Sigmoid colon (tissue), 7 donors: ENCODE measurements around the gene SMAGP. TPM values are rescaled to one million over a fixed set of nuclear protein-coding genes. Genes with fewer than 3 reads are reported as not detected.

Experiments
- DNase-seq: peaks from one replicate; pipeline ENCODE4 v3.0.0-alpha.2; 2019
- H3K27ac ChIP-seq, 4 donors: fragments of 200-600 bp; sonication (generic); one replicate each; pipeline ENCODE4 v1.5.1; 2016 to 2019; ENCODE audit warnings: mild to moderate bottlenecking in 1 of 4
- H3K27me3 ChIP-seq, 3 donors: fragments of 200-600 bp; sonication (generic); one replicate each; pipeline ENCODE4 v1.5.1; 2019; ENCODE audit warnings: mild to moderate bottlenecking in 1 of 3
- H3K36me3 ChIP-seq, 4 donors: fragments of 200-600 bp; sonication (generic); one replicate each; pipeline ENCODE4 v1.5.1; 2016 to 2019
- H3K4me1 ChIP-seq, 4 donors: fragments of 200-600 bp; sonication (generic); one replicate each; pipeline ENCODE4 v1.5.1; 2017 to 2019
- H3K4me3 ChIP-seq, 4 donors: fragments of 200-600 bp; sonication (generic); one replicate each; pipeline ENCODE4 v1.5.1; 2017 to 2019; ENCODE audit warnings: mild to moderate bottlenecking in 2 of 4, moderate library complexity in 1 of 4
- H3K9me3 ChIP-seq, 4 donors: fragments of 200-600 bp in 3 of 4; sonication (generic) in 3 of 4; one replicate each; pipeline versions ENCODE4 v1.5.1 to v1.6.1; 2013 to 2019
- CTCF ChIP-seq, 4 experiments: fragments of 450-650 bp in 3 of 4; fragments of 200-600 bp in 1 of 4; IDR thresholded peaks; one replicate each; pipeline ENCODE4 v1.5.1; 2016 to 2019; ENCODE audit warnings: antibody characterized with exemption in 4 of 4, mild to moderate bottlenecking in 3 of 4, moderate library complexity in 2 of 4
- EP300 ChIP-seq, 4 donors: sonication (generic); formaldehyde crosslinking; IDR thresholded peaks; one replicate each; pipeline ENCODE4 v1.6.1; 2017; ENCODE audit warnings: antibody characterized with exemption in 4 of 4
- POLR2A ChIP-seq, 2 donors: fragments of 450-650 bp; IDR thresholded peaks; one replicate each; pipeline ENCODE4 v1.6.1; 2016; ENCODE audit warnings: antibody characterized with exemption in 2 of 2, mild to moderate bottlenecking in 2 of 2, moderate library complexity in 2 of 2
- POLR2AphosphoS5 ChIP-seq, 4 donors: sonication (generic); formaldehyde crosslinking; IDR thresholded peaks; one replicate each; pipeline ENCODE4 v1.6.1; 2017; ENCODE audit warnings: antibody characterized with exemption in 4 of 4
- WGBS, 2 donors: extraction: QIAGEN DNeasy Blood & Tissue Kit; methylation state at CpG; one replicate each; pipeline ENCODE4 v1.1.7; 2013; 5-methylcytosine and 5-hydroxymethylcytosine counted together
- intact Hi-C: fragments of 100-400 bp; cut with DNase I; formaldehyde crosslinking; loops from one replicate; pipeline ENCODE4 v1.15.1; 2023
- polyA plus RNA-seq, 3 donors: library from polyadenylated mRNA; stranded (reverse); fragments of 200-250 nt; gene quantifications; one replicate each; pipeline ENCODE4 v1.2.3, GENCODE V29; 2013
- total RNA-seq, 4 donors: library from RNA; depleted of rRNA; stranded (reverse); fragments of >200 nt; gene quantifications; one replicate each; pipeline ENCODE4 v1.1.0, GENCODE V29; 2016
- donor health status: healthy with polysubstance abuse.
- donor health status: Bipolar disorder and iron deficiency.
- donor health status: healthy.

SMAGP gene
- total and polyA plus RNA-seq, 7 donors, result 1.9 to 81.7 (median 5.3) TPM

DNA sequence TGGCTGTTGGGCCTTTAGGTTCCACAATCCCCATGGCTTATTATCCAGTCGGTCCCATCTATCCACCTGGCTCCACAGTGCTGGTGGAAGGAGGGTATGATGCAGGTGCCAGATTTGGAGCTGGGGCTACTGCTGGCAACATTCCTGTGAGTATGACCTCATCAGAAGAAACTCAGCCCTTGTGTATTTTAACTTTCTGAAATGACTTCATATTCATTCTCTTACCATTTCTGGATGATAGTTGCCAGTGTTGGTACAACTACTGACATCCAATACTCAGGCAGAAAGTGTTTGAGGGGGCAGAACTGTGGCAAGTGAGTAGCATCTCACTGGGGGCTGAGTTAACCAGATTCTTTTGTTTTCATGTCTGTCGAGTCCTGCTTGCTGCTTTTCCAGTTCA lies 29.2 kb downstream of the SMAGP start:
- Histone ChIP-seq H3K4me3 (no peak overlapping the region), H3K27ac (peak overlapping the region in 1 of 4 donors; percentile 100)
- WGBS, 2 donors, result 54 to 71% methylated on average over 2 of the region's 2 CpGs

GRCh38 chr12:51238510-51239334 lies 31.5 kb downstream of the SMAGP start, which contains the start of gene DAZAP2:
TSS of gene DAZAP2 (plus strand) at chr12:51238826. CDS start at chr12:51238908, 82 bp downstream.
- intact Hi-C loops, result loop anchor here (1.0 to 2.0 kb wide), 4 partner anchors 20 to 190 kb away; partner anchors contain the start of genes CSRNP2, LETMD1, POU6F1 and TFCP2
- H3K27me3 ChIP-seq, result no peaks in the 10 kb centered on the region
- H3K4me1 ChIP-seq, result peaks cover 0 to 28% (median 22%) of the 10 kb centered on the region in 4 donors
- H3K4me3 ChIP-seq, result peak within 1 kb of the TSS; percentile 96 to 100 (median 97)
- TF ChIP-seq EP300 (IDR thresholded peaks at IDR 0.05) (peak in 1 of 4 donors; percentile 36), CTCF (IDR thresholded peaks at IDR 0.05) (peak in 2 of 4 experiments; percentile 28 to 39), POLR2AphosphoS5 (IDR thresholded peaks at IDR 0.05) (peak; percentile 94 to 99 (median 98)), POLR2A (IDR thresholded peaks at IDR 0.05) (peak; percentile 94)
- H3K27ac ChIP-seq, result peak within 1 kb of the TSS; percentile 99 to 100 (median 100)
- H3K9me3 ChIP-seq, result no peaks in the 10 kb centered on the region
- DNase-seq, result peak; percentile 98
- H3K36me3 ChIP-seq, result peaks cover 20 to 39% (median 29%) of the 10 kb centered on the region in 4 donors
- WGBS, 2 donors, result 0% methylated on average over 70 of the region's 70 CpGs

More for the DNA sequence above, 29.2 kb downstream of the SMAGP start:
- intact Hi-C loops, result no loop called here
- no peak for DNase-seq
- Histone ChIP-seq H3K27me3 (no peaks in the 10 kb centered on the region), H3K36me3 (peaks cover 20 to 60% (median 29%) of the 10 kb centered on the region in 4 donors), H3K4me1 (peaks cover 0 to 29% (median 23%) of the 10 kb centered on the region in 4 donors), H3K9me3 (no peaks in the 10 kb centered on the region)
- no peak for TF ChIP-seq CTCF (IDR thresholded peaks at IDR 0.05)

GRCh38 chr12:51238037-51238509 lies 32.1 kb downstream of the SMAGP start:
- peaks cover 0 to 28% (median 22%) of the 10 kb centered on the region in 4 donors for H3K4me1 ChIP-seq
- H3K27me3 ChIP-seq, result no peaks in the 10 kb centered on the region
- H3K27ac ChIP-seq, result peak overlapping the region; percentile 99 to 100 (median 100)
- DNase-seq, result no peak
- 3 to 10% methylated on average over 10 of the region's 10 CpGs for WGBS, 2 donors
- H3K9me3 ChIP-seq, result no peaks in the 10 kb centered on the region
- intact Hi-C loops, result loop anchor here (1.0 to 2.0 kb wide), 4 partner anchors 20 to 189 kb away; partner anchors contain the start of genes CSRNP2, LETMD1, POU6F1 and TFCP2
- peak overlapping the region; percentile 96 to 100 (median 97) for H3K4me3 ChIP-seq
- H3K36me3 ChIP-seq, result peaks cover 20 to 33% (median 28%) of the 10 kb centered on the region in 4 donors
- TF ChIP-seq CTCF (IDR thresholded peaks at IDR 0.05) (peak in 1 of 4 experiments; percentile 10), POLR2A (IDR thresholded peaks at IDR 0.05) (no peak)

GRCh38 chr12:51234530-51234929 lies 35.7 kb downstream of the SMAGP start:
- Histone ChIP-seq H3K9me3 (no peaks in the 10 kb centered on the region), H3K4me3 (no peak overlapping the region), H3K27ac (no peak overlapping the region), H3K36me3 (no peaks in the 10 kb centered on the region), H3K4me1 (peaks cover 0 to 6% (median 2%) of the 10 kb centered on the region in 4 donors), H3K27me3 (no peaks in the 10 kb centered on the region)
- no peak for DNase-seq
- WGBS, 2 donors, result 71 to 80% methylated on average over 5 of the region's 5 CpGs
- intact Hi-C loops, result no loop called here
- no peak for TF ChIP-seq EP300 (IDR thresholded peaks at IDR 0.05)
- no peak for TF ChIP-seq CTCF (IDR thresholded peaks at IDR 0.05)
- TF ChIP-seq POLR2AphosphoS5 (IDR thresholded peaks at IDR 0.05), result no peak
- no peak for TF ChIP-seq POLR2A (IDR thresholded peaks at IDR 0.05)
